GM08714 (cell line): ENCODE data around the gene C12orf57.

Experiments used
- H3K4me3 ChIP-seq: fragments of 200-500 bp; sonication (Bioruptor generic); 2 replicates; pipeline ENCODE4 v1.5.1; 2014; ENCODE audit warnings: mild to moderate bottlenecking, low read length, inconsistent platforms
- ZNF274 ChIP-seq: IDR thresholded peaks from 2 replicates; pipeline ENCODE4 v1.6.1; 2012; ENCODE audit warnings: mild to moderate bottlenecking, low read depth, low read length

Gene C12orf57

DNA sequence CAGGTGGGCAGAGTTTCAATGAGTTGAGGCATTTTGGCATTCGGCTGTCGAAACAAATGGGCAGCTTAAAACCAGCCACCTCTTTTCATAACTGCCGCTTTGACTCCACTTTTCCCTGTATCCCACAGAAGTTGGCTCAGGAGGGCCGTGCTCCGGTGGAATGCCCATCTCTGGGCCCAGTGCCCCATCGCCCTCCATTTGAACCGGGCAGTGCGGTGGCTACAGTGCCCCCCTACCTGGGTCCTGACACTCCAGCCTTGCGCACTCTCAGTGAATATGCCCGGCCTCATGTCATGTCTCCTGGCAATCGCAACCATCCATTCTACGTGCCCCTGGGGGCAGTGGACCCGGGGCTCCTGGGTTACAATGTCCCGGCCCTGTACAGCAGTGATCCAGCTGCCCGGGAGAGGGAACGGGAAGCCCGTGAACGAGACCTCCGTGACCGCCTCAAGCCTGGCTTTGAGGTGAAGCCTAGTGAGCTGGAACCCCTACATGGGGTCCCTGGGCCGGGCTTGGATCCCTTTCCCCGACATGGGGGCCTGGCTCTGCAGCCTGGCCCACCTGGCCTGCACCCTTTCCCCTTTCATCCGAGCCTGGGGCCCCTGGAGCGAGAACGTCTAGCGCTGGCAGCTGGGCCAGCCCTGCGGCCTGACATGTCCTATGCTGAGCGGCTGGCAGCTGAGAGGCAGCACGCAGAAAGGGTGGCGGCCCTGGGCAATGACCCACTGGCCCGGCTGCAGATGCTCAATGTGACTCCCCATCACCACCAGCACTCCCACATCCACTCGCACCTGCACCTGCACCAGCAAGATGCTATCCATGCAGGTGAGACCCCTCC, 5.2 kb upstream of the C12orf57 start:
- TF ChIP-seq ZNF274, result no peak
- H3K4me3 ChIP-seq, result peak overlapping the region; percentile 17; the same call in 1 of the 2 replicates

DNA sequence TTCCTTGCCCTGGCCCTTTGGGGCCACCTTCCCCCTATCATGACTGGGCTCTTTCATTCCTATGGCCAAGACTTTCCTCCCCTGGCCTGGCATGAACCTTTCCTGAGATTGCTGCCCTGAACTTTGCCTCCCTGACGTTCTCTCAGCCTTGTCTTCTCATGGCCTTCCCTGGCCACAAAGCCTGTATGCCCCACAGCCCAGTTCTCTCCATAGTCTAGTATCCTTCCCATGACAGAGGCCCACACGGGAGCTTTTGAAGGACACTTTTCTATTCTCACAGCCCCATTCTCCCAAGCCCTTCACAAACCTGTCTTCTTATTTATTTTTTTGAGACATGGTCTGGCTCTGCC, 4.7 kb upstream of the C12orf57 start:
- no peak for TF ChIP-seq ZNF274
- H3K4me3 ChIP-seq, result no peak overlapping the region

DNA sequence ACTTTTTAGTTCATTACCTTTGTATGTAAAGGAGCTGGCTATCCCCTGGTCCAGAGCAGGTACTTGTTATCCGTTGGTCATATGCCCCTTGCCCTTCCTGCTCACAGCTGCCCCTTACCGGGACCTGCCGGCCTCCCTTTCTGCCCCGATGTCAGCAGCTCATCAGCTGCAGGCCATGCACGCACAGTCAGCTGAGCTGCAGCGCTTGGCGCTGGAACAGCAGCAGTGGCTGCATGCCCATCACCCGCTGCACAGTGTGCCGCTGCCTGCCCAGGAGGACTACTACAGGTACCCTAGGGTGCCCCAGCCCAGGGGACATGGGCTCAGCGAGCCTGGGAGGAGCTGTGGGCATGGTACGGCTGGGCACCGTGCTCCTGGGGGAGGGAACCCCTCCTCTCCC, 2.6 kb upstream of the C12orf57 start:
- TF ChIP-seq ZNF274, result no peak
- no peak overlapping the region for H3K4me3 ChIP-seq

DNA sequence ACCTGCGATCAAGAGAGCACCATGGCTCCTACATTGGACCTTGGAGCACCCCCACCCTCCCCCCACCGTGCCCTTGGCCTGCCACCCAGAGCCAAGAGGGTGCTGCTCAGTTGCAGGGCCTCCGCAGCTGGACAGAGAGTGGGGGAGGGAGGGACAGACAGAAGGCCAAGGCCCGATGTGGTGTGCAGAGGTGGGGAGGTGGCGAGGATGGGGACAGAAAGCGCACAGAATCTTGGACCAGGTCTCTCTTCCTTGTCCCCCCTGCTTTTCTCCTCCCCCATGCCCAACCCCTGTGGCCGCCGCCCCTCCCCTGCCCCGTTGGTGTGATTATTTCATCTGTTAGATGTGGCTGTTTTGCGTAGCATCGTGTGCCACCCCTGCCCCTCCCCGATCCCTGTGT, 2.0 kb upstream of the C12orf57 start:
- no peak for TF ChIP-seq ZNF274
- H3K4me3 ChIP-seq, result no peak overlapping the region

DNA sequence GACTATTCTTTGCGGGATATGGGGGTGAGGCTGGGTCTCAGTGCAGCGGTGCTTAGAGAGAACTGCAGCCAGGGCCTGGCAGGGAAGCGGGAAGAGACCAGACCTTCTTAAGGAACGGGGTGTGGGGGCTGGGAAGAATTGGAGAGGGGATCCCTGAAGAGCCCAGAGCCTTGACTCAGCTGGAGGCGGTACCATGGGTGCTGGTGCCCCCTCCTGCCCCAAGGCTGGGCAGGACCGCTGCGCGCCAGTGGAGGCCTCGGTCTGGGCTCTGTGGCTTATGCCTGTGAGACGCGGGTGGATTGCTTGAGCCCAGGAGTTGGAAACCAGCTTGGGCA, 1.5 kb upstream of the C12orf57 start:
- TF ChIP-seq ZNF274, result no peak
- no peak overlapping the region for H3K4me3 ChIP-seq

DNA sequence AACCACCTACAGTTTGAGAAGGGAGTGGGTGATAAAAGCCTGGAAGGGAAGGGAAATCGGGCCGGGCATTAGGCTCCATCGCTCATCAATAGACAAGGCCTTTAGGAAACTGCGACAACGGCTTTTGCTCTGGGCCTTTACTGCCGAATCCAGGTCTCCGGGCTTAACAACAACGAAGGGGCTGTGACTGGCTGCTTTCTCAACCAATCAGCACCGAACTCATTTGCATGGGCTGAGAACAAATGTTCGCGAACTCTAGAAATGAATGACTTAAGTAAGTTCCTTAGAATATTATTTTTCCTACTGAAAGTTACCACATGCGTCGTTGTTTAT, 467 bp upstream of the C12orf57 start:
- TF ChIP-seq ZNF274, result no peak
- H3K4me3 ChIP-seq, result no peak overlapping the region; the same call in 1 of the 2 replicates

DNA sequence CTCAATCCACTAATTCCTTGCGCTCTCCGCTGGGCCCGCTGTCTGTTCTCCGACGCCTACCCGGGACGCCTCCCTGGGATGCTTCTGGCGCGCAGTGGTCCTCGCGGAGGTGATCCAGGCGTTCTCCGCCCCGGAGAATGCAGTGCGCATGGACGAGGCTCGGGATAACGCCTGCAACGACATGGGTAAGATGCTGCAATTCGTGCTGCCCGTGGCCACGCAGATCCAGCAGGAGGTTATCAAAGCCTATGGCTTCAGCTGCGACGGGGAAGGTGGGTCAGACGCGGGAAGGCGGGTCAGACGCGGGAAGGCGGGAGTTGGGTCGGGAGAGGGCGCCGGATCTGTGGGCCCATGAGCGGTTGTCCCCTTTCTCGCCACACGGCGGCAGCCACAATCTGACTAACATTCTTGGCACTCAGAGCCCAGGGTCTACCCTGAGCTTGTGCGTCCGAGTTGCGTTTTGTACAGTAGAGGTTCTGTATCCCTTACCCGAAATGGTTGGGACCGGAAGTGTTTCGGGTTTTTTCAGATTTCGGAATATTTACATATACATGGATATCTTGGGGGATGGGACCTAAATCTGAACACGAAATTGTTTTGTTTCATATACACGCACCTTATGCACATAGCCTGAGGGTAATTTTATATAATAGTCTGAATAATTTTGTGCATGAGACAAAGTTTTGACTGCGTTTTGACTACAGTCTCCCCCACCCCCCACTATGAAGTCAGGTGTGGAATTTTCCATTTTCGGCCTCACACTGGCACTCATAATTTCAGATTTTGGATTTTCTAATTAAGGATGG, 762 bp downstream of the C12orf57 start:
- peak overlapping the region; percentile 87 for H3K4me3 ChIP-seq
- no peak for TF ChIP-seq ZNF274

DNA sequence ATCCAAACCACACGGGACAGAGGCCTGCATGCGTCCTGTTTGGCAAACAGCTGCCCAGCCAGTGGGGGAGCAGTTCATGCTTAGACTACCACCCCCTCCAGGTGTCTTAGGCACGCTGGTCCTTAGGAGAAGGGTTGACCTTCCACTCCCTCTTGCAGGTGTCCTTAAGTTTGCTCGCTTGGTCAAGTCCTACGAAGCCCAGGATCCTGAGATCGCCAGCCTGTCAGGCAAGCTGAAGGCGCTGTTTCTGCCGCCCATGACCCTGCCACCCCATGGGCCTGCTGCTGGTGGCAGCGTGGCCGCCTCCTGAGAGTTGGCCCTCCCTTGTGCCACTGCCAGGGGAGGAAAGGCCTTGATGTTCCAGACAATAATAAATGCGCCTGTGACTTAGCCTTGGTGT, 1.8 kb downstream of the C12orf57 start:
- no peak for TF ChIP-seq ZNF274
- H3K4me3 ChIP-seq, result peak overlapping the region; percentile 87; the same call in 1 of the 2 replicates

DNA sequence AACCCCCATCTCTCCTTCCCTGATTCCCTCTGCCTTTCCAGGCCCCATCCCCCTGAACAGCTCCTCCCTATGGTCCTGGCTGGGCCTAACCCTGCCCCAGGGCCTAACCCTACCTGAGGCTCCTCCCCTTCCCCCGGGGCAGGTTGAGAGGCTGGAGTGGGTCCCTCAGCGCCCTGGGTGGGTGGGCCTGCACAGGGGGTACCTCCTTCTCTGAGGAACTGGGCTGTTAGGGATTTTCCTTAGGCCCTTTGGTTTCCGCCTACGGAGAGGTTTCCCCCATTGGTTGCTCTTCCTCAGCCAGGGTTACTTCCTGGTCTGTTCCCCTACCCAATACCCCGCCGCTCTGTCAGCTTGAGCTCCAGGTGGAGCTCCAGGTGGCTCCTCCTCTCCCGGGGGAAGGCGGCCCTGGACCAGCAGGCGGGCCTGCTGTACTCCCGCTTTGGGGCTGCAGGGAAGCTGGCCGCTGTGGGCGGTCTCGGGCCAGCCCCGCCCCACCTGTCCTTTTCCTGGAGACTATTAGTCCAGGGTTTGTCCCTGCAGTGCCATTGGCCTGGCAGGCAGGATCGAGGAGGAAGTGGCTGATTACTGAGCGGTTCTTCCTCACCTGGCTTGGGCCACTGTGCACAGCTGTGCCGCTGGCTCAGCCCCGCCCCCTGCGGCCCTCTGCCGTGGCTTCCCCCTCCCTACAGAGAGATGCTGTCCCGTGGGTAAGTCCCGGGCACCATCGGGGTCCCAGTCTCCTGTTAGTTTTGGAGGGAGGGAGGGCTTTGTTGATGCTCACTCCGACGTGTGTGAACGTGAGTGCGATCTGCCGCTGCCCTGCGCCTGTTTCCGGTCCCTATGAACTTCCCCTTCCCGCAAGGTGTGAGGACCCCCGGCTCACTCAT, 2.5 kb downstream of the C12orf57 start:
- no peak for TF ChIP-seq ZNF274
- H3K4me3 ChIP-seq, result peak overlapping the region; percentile 87; the same call in 1 of the 2 replicates

DNA sequence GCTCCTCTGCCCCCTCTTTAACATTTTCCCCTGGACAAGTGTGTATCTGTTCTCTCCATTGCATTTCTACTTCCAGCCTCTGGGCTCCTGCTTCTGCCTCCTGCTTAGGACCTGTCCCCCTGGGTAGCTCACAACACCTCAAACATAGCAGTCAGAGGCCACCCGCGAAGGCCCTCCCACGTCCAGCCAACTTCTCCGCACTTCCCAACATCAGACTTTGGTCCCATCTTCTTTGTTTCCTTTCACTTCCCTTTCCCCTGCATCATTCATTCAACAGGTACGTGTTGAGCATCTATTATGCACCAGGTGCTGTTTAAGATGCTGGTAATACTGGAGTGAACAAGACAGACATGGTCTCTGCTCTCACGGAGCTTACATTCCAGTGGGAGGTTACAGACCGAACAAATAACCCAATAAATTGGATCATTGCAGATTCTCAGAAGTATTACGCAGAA, 3.1 kb downstream of the C12orf57 start:
- H3K4me3 ChIP-seq, result peak overlapping the region; percentile 87; the same call in 1 of the 2 replicates
- no peak for TF ChIP-seq ZNF274

DNA sequence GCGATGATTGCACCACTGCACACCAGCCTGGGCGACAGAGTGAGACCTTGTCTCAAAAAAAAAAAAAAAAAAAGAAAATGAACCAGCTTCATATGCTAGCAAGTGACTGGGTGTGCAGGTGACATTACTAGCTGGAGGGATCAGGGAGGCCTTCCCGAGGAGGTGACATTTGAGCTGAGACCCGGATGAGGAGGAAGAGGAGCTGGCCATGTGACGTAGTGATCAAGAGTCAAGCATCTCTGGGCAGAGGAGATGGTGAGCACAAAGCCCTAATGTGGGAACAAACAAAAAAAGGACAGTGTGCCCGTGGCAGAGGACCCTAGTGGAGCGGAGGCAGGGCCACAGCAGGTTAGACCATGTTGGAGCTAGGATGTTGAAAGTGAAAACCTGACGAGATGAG, 3.8 kb downstream of the C12orf57 start:
- TF ChIP-seq ZNF274, result no peak
- H3K4me3 ChIP-seq, result no peak overlapping the region

DNA sequence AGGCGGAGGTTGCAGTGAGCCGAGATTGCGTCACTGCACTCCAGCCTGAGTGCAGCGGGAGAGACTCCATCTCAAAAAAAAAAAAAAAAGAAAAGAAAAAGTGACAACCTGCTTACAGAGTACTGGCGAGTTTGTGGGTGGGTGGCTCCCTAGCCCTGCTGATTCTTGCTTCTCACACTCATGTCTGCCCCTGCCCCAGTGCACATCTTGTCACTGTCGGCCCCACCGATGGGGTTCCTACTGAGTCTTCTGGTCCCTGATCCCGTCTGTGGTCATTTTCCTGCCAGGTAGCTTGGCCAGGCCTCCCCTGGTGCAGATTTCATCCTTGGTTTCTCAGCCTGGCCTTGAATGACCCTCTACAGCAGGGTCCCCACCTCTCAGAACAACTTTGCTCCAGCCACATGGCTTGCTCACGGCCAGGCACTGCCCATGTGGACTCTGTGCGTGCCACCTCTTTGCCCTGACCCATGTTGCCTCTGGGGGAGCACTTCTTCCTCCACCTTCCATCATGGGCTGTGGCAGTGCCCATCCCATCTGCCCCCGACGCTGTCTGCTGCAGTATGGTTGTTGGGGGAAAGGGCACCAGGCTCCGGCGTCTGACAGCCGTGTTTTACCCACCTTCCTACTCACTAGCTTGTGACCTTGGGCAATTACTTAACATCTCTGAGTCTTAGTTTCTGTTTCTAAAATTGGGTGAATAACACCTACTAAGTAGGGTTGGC, 5.2 kb downstream of the C12orf57 start:
- no peak overlapping the region; the same call in 1 of the 2 replicates for H3K4me3 ChIP-seq
- no peak for TF ChIP-seq ZNF274

DNA sequence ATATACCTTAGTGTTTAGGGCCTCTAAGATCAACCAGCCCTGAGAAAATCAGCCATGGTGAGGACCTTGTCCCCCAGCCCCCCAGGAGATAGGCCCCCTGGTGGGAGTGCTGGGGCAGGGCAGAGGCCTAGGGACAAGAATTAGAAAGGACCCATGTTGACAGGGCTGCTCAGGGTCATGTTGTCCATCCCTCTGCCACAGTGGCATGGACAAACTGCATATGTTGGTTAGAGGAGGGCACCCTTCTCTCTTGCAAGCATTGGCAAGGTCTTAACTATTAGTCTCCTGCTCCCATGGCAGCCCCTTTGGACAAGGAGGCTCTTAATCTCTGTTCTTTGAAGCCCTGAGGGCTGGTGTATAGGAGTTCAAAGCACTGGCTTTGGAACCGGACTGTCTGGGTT, 6.6 kb downstream of the C12orf57 start:
- no peak for TF ChIP-seq ZNF274
- peak overlapping the region; percentile 90; the same call in 1 of the 2 replicates for H3K4me3 ChIP-seq

DNA sequence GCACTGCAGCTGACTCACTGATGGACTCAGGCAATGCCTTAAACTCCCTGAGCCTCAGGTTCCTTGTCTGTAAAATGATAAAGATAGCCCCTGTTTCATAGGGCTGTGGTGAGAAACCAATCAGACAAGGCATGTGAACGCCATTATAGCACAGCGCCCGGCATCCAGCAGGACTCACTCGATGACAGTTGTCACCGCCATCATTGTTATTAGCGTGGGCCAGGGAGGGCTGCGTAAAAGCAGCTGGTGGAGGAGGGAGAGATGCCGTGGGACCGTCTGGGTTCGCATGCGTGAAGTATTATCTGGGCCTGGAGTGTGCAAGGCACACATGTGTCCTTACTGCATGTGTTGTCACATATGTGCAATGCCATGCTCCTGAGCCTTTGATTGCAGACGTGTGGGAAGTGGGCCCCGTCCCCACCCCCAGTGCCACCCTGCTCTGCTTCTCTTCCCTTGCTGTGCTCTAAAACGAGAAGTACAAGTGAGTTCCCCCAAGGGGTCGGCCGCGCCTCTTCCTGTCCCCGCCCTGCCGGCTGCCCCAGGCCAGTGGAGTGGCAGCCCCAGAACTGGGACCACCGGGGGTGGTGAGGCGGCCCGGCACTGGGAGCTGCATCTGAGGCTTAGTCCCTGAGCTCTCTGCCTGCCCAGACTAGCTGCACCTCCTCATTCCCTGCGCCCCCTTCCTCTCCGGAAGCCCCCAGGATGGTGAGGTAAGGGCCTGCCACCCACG, 7.2 kb downstream of the C12orf57 start, which contains the start of gene PTPN6:
Gene PTPN6, plus strand, starts transcription at position 546 of the 730 bp plus-strand sequence. Its CDS starts 157 bp downstream, at position 703.
- peak within 1 kb of the TSS; percentile 90 for H3K4me3 ChIP-seq
- no peak for TF ChIP-seq ZNF274
